ENCODE measurements around the gene KIT.

Gene KIT

GRCh38 chr4:54750341-54750740 lies 92.6 kb downstream of the KIT start:
- no peak for DNase-seq

GRCh38 chr4:54754394-54754793 lies 96.6 kb downstream of the KIT start:
- no peak for DNase-seq

DNA sequence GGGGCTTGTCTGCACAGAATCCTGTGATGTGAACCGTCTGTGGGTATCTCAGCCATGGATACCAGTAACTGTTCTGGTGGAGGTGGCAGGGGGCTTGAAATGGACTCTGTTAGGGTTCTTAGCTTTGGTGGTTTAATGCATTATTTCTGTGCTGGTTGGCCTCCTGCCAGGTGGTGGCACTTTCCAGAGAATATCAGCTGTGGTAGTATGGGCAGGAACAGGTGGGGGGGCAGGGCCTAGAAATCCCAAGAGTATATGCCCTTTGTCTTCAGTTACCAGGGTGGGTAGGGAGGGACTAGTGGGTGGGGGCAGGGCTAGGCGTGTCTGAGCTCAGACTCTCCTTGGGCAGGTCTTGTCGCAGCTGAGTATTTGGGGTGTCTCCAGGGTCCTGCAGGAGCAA lies 106.7 kb downstream of the KIT start:
- DNase-seq, result no peak

DNA sequence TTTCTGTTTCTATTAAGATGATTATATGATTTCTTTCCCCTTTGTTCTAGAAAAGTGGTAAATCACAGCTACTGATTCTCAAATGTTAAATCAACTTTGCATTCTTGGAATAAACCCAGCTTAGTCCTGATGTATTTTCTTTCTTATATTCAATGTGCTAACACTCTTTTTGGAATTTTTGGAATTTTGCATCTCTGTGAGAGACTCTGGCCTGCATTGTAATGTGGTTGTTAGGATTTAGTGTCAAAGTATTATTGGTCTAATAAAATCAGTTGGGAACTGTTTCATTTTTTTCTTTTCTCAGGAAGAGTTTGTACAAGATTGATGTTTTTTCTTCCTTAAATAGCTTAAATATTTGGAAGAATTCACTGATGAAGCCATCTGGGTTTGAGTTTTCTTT lies 109.6 kb downstream of the KIT start:
- DNase-seq, result no peak

- DNase-seq, result no peak
Measured at GRCh38 chr4:54773022-54773421, 115.3 kb downstream of the KIT start.

GRCh38 chr4:54779036-54779435 lies 121.3 kb downstream of the KIT start:
- no peak for DNase-seq

DNA sequence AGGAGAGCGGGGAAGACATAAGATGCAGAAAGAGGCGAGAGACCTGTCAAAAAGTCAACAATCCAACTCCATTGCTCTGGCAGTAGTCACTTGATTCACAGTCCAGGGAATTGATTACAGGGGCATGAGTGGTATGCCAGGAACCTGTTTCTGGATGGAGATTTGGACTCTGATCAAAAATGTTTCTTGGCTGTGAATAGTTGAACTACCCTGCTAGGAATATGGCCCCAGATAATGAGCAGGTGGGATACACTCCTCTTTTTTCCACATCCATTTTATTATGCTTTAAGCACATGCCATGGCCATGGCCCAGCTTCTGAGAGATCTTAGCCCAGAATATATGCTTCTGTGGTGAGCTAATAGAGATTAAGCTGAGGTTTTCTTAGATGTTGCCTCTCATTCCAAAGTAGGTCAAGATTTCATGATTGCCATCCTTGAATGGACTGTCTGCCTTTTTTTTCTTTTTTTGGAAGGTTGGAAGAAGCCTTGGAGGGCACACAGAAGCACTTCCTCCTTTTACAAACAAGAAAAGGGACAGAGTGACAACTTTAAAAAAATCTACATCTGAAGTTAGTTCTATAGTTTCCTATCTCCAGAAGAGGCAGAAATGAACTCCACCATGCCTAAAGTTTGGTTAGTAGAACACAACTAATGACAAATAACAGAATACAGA lies 121.9 kb downstream of the KIT start:
- DNase-seq, result no peak

- DNase-seq, result no peak
Measured at GRCh38 chr4:54780149-54780495, 122.4 kb downstream of the KIT start.

DNA sequence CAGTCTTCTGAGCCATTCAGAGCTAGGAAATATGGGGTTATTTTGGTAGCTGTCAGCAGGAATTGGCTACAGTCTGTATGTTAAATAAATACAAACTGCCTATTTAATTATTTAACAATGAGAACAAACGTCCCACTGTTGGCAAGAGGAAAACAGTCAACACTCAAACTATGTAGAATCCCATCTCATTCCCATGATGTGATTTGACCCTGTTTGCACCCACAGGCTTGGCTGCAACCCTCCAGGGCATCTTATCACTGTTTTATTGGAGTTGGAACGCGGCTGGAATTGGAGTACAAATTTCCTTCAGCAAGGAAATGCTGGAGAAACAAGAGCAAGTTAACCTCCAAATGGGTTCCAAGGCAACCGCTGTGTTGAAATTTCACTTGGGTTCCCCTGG lies 124.0 kb downstream of the KIT start:
- DNase-seq, result no peak

- no peak for DNase-seq
Measured at GRCh38 chr4:54783402-54784110, 125.8 kb downstream of the KIT start.

- no peak for DNase-seq
Measured at GRCh38 chr4:54784161-54784671, 126.5 kb downstream of the KIT start.
